MM.1S (cell line): Measurements from ENCODE around the gene HECW1.

ENCODE experiments used
- DNase-seq: peaks from one replicate; pipeline ENCODE4 v3.0.0-alpha.2; 2015
- H2AFZ ChIP-seq: fragments of 300-600 bp; sonication (generic); 2 replicates; pipeline ENCODE4 v1.6.0; 2016; ENCODE audit warnings: antibody characterized with exemption, low read length
- H3F3A ChIP-seq: fragments of 300-600 bp; sonication (generic); 2 replicates; pipeline ENCODE4 v1.6.1; 2016; ENCODE audit warnings: mild to moderate bottlenecking, antibody characterized with exemption, low read length, moderate library complexity, mixed read lengths; ENCODE audit not compliant: insufficient read depth
- H3K27ac ChIP-seq: fragments of 300-600 bp; sonication (generic); 2 replicates; pipeline ENCODE4 v1.5.1; 2016; ENCODE audit warnings: mild to moderate bottlenecking, low read length
- H3K27me3 ChIP-seq: fragments of 300-600 bp; sonication (generic); replicated peaks from 2 replicates; pipeline ENCODE4 v1.6.0; 2016; ENCODE audit warnings: low read length; ENCODE audit not compliant: insufficient read depth
- H3K36me3 ChIP-seq: fragments of 300-600 bp; sonication (generic); replicated peaks from 2 replicates; pipeline ENCODE4 v1.6.1; 2016; ENCODE audit warnings: mild to moderate bottlenecking, low read length, mixed read lengths; ENCODE audit not compliant: insufficient read depth
- H3K4me1 ChIP-seq: fragments of 300-600 bp; sonication (generic); 2 replicates; pipeline ENCODE4 v1.6.1; 2016; ENCODE audit warnings: low read length, mixed read lengths
- H3K4me2 ChIP-seq: fragments of 300-600 bp; sonication (generic); 2 replicates; pipeline ENCODE4 v1.6.0; 2016; ENCODE audit warnings: low read depth, low read length
- H3K4me3 ChIP-seq: fragments of 300-600 bp; sonication (generic); 2 replicates; pipeline ENCODE4 v1.5.1; 2016; ENCODE audit warnings: low read length, mixed read lengths
- H3K79me2 ChIP-seq: fragments of 300-600 bp; sonication (generic); 2 replicates; pipeline ENCODE4 v1.6.1; 2016; ENCODE audit warnings: mixed run types, low read length, mixed read lengths
- H3K9ac ChIP-seq: fragments of 300-600 bp; sonication (generic); 2 replicates; pipeline ENCODE4 v1.6.1; 2016; ENCODE audit warnings: low read length, mixed read lengths
- H3K9me2 ChIP-seq: fragments of 300-600 bp; sonication (generic); replicated peaks from 2 replicates; pipeline ENCODE4 v1.6.1; 2016; ENCODE audit warnings: mild to moderate bottlenecking, low read length, mixed read lengths; ENCODE audit not compliant: insufficient read depth
- H3K9me3 ChIP-seq: fragments of 300-600 bp; sonication (generic); replicated peaks from 2 replicates; pipeline ENCODE4 v1.6.1; 2016; ENCODE audit warnings: mild to moderate bottlenecking, low read length, mixed read lengths; ENCODE audit not compliant: insufficient read depth
- H4K20me1 ChIP-seq: fragments of 300-600 bp; sonication (generic); 2 replicates; pipeline ENCODE4 v1.6.1; 2016; ENCODE audit warnings: mild to moderate bottlenecking, low read length, moderate library complexity, mixed read lengths; ENCODE audit not compliant: insufficient read depth
- EZH2 ChIP-seq: fragments of 300-600 bp; sonication (generic); optimal IDR thresholded peaks from 2 replicates; pipeline ENCODE3; 2017; ENCODE audit warnings: low read depth, mild to moderate bottlenecking, antibody characterized with exemption, low read length, mixed read lengths
- EZH2phosphoT487 ChIP-seq: fragments of 300-600 bp; sonication (generic); IDR thresholded peaks from 2 replicates; pipeline ENCODE4 v1.6.1; 2018; ENCODE audit warnings: antibody characterized with exemption, low read length
- TF ChIP-seq, protein P1 (sequence below): fragments of 300-600 bp; sonication (generic); IDR thresholded peaks from 2 replicates; pipeline ENCODE4 v1.5.1; 2016; ENCODE audit warnings: antibody characterized with exemption, low read length, mixed read lengths

The HECW1 gene

DNA sequence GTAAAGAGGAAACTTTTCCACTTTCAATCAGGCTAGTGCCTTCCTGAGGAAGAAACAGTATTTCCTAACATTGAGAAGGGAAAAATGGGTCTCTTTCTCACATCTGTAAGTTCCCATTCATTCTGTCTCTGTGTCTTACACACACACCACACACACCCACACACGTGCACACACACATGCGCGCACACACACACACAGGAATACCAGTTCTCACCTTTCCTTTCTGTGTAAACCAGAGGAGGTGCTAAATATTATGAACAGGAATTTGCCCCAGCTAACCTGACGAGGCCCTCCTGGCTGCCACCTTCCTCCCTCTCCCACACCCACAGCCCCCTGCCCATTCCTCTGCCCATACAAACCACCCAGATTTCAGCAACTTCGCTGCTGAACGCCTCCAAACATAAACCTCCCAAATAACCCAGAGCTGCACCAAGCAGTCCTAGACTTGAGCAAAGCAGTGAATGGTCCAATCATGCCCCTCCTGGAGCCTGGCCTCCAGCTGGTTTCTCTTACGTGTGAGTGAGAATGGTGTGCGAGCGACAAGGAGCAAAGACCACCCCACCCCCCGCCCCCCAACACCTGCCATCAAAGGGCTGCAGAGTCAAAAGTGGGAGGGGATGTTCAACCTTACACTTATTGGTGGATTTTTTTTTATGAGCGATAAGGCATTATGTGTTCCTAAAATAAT is 190.5 kb downstream of the HECW1 start:
- no peaks in the 10 kb centered on the region for H4K20me1 ChIP-seq
- no peaks in the 10 kb centered on the region for H3K9me2 ChIP-seq
- no peaks in the 10 kb centered on the region for H3K9me3 ChIP-seq
- H3K36me3 ChIP-seq = no peaks in the 10 kb centered on the region
- TF ChIP-seq, protein P1, sequence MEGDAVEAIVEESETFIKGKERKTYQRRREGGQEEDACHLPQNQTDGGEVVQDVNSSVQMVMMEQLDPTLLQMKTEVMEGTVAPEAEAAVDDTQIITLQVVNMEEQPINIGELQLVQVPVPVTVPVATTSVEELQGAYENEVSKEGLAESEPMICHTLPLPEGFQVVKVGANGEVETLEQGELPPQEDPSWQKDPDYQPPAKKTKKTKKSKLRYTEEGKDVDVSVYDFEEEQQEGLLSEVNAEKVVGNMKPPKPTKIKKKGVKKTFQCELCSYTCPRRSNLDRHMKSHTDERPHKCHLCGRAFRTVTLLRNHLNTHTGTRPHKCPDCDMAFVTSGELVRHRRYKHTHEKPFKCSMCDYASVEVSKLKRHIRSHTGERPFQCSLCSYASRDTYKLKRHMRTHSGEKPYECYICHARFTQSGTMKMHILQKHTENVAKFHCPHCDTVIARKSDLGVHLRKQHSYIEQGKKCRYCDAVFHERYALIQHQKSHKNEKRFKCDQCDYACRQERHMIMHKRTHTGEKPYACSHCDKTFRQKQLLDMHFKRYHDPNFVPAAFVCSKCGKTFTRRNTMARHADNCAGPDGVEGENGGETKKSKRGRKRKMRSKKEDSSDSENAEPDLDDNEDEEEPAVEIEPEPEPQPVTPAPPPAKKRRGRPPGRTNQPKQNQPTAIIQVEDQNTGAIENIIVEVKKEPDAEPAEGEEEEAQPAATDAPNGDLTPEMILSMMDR = no peak
- no peak for TF ChIP-seq EZH2phosphoT487
- no peak for TF ChIP-seq EZH2
- no peak overlapping the region for H2AFZ ChIP-seq
- H3K27me3 ChIP-seq = no peaks in the 10 kb centered on the region
- H3K4me3 ChIP-seq = no peak overlapping the region
- H3K79me2 ChIP-seq = no peaks in the 10 kb centered on the region
- DNase-seq = no peak
- H3K4me1 ChIP-seq = no peaks in the 10 kb centered on the region
- H3K9ac ChIP-seq = no peak overlapping the region
- H3K4me2 ChIP-seq = no peak overlapping the region
- no peaks in the 10 kb centered on the region for H3F3A ChIP-seq
- H3K27ac ChIP-seq = no peak overlapping the region

DNA sequence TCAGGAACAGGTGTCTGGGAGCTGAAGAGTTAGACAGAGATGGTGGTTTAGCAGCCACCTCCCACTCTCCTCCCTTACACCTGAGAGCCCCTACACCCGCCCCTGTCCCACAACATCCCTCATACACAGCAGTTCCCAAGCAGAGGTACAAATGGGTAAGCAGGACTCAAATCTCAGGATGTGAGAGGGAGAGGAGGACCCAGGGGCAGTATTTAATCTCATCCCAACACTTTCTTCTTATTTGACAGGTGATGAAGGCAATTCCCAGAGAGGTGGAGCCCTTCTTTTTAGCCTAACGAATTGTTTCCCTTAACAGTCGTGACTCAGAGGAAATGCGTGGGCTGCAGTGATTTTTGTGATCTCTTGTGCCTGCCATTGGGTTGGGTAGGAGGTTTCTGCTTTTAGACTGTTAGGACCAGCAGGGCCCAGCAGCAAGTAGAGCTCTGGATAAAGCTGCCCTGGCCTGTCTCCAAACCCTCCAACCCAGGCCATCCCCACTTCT is 191.3 kb downstream of the HECW1 start:
- no peaks in the 10 kb centered on the region for H3K27me3 ChIP-seq
- no peak for DNase-seq

DNA sequence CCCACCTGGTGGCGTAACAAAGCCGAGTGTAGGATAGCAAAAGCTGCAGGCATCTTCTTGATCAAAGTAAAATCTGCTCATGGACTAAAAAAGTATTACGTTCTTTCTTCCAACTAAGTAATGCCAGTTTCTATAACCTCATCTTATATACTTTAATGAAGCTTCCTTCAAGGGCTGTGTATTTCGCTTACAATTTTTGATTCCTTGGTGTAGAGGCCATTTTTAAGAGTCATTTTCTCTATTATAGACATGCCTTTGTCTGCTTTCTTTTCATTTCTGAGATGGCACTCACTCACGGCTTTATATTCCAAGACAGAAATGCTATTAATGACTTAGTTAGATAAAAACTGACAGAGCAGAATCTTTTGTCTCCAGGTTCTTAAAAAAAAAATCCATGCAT is 194.0 kb downstream of the HECW1 start:
- Histone ChIP-seq H3K9ac (no peak overlapping the region), H4K20me1 (no peaks in the 10 kb centered on the region), H3K27me3 (no peaks in the 10 kb centered on the region), H3K27ac (no peak overlapping the region), H3K4me2 (no peak overlapping the region), H3K9me3 (no peaks in the 10 kb centered on the region), H3K4me3 (no peak overlapping the region), H3F3A (no peaks in the 10 kb centered on the region), H3K9me2 (no peaks in the 10 kb centered on the region), H2AFZ (no peak overlapping the region), H3K4me1 (no peaks in the 10 kb centered on the region), H3K36me3 (no peaks in the 10 kb centered on the region), H3K79me2 (no peaks in the 10 kb centered on the region)
- no peak for DNase-seq
- no peak for TF ChIP-seq EZH2
- TF ChIP-seq EZH2phosphoT487 = no peak

More for the DNA sequence above, 191.3 kb downstream of the HECW1 start:
- H3F3A ChIP-seq = no peaks in the 10 kb centered on the region
- H3K4me1 ChIP-seq = no peaks in the 10 kb centered on the region
- no peak overlapping the region for H3K4me2 ChIP-seq
- no peak overlapping the region for H3K9ac ChIP-seq
- no peaks in the 10 kb centered on the region for H3K36me3 ChIP-seq
- H4K20me1 ChIP-seq = no peaks in the 10 kb centered on the region
- TF ChIP-seq, protein P1 = no peak
- no peak for TF ChIP-seq EZH2
- no peak for TF ChIP-seq EZH2phosphoT487
- H3K79me2 ChIP-seq = no peaks in the 10 kb centered on the region
- H2AFZ ChIP-seq = no peak overlapping the region
- no peaks in the 10 kb centered on the region for H3K9me3 ChIP-seq
- H3K9me2 ChIP-seq = no peaks in the 10 kb centered on the region
- no peak overlapping the region for H3K27ac ChIP-seq
- no peak overlapping the region for H3K4me3 ChIP-seq

DNA sequence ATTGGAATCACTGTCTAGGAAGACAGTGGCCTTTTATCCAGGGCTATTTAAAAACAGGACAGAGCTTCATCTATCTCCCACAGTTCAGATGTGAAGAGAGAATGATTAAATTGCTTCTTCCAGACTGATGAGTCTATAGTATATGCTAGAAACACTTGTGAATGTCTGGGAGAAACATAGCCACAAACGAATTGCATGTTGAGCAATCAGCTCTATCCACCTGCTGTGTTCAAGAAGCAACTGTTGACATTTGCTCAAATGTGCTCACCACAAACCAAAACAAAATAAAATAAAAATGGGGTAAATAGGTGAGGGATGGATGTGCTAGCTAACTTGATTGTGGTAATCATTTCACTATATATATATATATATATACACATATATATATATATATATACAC is 195.1 kb downstream of the HECW1 start:
- TF ChIP-seq EZH2 (no peak), EZH2phosphoT487 (no peak)
- TF ChIP-seq, protein P1 = no peak
- no peak overlapping the region for H3K4me2 ChIP-seq
- H3K79me2 ChIP-seq = no peaks in the 10 kb centered on the region
- no peak overlapping the region for H3K4me3 ChIP-seq
- no peaks in the 10 kb centered on the region for H3K4me1 ChIP-seq
- no peaks in the 10 kb centered on the region for H3K9me2 ChIP-seq
- no peaks in the 10 kb centered on the region for H3K27me3 ChIP-seq
- no peak overlapping the region for H3K9ac ChIP-seq
- no peaks in the 10 kb centered on the region for H3F3A ChIP-seq
- H3K9me3 ChIP-seq = no peaks in the 10 kb centered on the region
- DNase-seq = no peak
- H4K20me1 ChIP-seq = no peaks in the 10 kb centered on the region
- no peak overlapping the region for H3K27ac ChIP-seq
- H2AFZ ChIP-seq = no peak overlapping the region
- H3K36me3 ChIP-seq = no peaks in the 10 kb centered on the region
